Measurements from ENCODE around the gene RAP1GAP2. TPM values are rescaled to one million over a fixed set of nuclear protein-coding genes. Genes with fewer than 3 reads are reported as not detected.

Gene RAP1GAP2
- total RNA-seq, 4 donors from 2014 or later, result 1.5 to 23.1 (median 6.7) TPM

DNA sequence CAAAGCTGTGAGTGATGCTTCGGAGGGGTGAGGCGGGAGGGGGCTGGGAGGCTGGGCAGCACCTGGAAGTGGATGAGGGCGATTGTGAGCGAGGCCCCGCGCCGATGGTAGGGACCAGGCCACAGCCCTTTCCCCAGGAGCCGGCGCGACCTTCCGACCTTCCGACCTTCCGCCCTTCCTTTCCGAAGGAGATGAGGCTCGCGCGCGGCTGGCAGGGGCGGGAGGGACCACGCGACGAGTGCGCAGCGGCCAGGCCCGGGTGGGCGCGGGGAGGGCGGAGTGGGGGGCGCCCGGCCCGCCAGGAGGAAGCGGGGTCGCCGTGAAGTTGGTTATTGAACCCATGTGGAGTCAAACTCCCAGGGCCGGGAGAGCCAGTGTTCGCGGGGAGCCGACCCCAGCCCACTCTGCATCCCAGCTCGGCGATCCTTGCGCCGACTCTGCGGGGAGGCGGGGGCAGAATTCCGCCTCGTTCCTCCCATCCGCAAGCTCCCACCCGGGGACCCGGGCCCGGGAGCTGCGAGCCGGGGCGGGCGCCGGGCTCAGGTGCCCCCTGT is 56.6 kb downstream of the RAP1GAP2 start:
- DNase-seq, result no peak
- intact Hi-C loops (cut with DNase I; ENCODE audit: low total_unique reads), result no loop called here
- H3K4me1 ChIP-seq, result peaks cover 0 to 8% of the 10 kb centered on the region in 2 donors
- peak overlapping the region; percentile 69 to 90 for H3K27ac ChIP-seq
- no peak for TF ChIP-seq POLR2A (IDR thresholded peaks at IDR 0.05)
- TF ChIP-seq, protein P1, sequence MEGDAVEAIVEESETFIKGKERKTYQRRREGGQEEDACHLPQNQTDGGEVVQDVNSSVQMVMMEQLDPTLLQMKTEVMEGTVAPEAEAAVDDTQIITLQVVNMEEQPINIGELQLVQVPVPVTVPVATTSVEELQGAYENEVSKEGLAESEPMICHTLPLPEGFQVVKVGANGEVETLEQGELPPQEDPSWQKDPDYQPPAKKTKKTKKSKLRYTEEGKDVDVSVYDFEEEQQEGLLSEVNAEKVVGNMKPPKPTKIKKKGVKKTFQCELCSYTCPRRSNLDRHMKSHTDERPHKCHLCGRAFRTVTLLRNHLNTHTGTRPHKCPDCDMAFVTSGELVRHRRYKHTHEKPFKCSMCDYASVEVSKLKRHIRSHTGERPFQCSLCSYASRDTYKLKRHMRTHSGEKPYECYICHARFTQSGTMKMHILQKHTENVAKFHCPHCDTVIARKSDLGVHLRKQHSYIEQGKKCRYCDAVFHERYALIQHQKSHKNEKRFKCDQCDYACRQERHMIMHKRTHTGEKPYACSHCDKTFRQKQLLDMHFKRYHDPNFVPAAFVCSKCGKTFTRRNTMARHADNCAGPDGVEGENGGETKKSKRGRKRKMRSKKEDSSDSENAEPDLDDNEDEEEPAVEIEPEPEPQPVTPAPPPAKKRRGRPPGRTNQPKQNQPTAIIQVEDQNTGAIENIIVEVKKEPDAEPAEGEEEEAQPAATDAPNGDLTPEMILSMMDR (IDR thresholded peaks at IDR 0.05), result no peak
- no peaks in the 10 kb centered on the region for H3K27me3 ChIP-seq
- no peaks in the 10 kb centered on the region for H3K36me3 ChIP-seq
- H3K4me3 ChIP-seq, result peak overlapping the region; percentile 17 to 46
- no peaks in the 10 kb centered on the region for H3K9me3 ChIP-seq

DNA sequence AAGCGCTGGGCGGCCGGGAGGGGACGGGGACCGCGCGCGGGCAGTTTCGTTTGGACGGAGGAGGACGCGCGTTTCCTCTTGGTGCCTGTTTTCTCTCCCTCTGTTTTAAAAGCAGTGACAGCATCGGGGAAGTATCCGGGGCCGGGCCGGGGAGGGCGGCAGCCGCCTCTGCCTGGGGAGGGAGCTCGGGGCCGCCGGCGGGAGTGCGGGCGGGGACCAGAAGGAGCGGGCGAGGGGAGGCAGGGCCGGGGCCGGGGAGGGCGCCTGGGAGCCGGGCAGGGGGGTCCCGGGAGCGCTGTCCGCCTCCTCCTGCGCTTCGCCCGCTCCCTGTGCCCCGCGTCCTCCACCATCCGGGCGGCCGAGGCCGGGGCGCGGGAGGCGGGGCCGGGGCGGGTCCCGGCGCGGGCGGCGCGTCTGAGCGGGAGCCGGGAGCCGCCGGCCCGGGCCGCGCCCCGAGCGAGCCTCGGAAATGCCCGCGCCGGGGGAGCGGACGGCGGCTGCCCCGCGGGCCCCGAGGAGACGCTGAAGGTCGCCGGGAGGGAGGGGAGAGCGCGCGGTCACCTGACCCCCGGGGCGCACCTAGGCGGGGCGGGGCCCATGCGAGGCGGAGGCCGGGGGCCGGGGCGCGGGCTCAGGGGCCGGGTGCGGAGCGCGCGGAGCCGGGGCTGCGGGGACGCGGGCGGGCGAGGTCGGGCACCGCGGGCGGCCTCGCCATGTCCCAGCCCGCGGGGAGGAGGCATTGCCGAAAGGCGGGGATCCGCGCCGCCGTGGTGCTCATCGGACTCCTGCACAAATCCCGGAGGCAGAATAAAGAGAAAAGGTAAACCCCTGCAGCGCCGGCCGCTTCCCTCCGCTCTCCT is 57.3 kb downstream of the RAP1GAP2 start:
- Histone ChIP-seq H3K27ac (peak overlapping the region; percentile 69 to 90), H3K4me1 (peaks cover 0 to 8% of the 10 kb centered on the region in 2 donors), H3K4me3 (peak overlapping the region; percentile 17 to 46), H3K9me3 (no peaks in the 10 kb centered on the region), H3K27me3 (no peaks in the 10 kb centered on the region), H3K36me3 (no peaks in the 10 kb centered on the region)
- peak; percentile 51 to 61 for DNase-seq
- intact Hi-C loops (cut with DNase I; ENCODE audit: low total_unique reads), result no loop called here
- TF ChIP-seq, protein P1 (IDR thresholded peaks at IDR 0.05), result no peak
- peak in 1 of 2 donors; percentile 58 for TF ChIP-seq POLR2A (IDR thresholded peaks at IDR 0.05)

DNA sequence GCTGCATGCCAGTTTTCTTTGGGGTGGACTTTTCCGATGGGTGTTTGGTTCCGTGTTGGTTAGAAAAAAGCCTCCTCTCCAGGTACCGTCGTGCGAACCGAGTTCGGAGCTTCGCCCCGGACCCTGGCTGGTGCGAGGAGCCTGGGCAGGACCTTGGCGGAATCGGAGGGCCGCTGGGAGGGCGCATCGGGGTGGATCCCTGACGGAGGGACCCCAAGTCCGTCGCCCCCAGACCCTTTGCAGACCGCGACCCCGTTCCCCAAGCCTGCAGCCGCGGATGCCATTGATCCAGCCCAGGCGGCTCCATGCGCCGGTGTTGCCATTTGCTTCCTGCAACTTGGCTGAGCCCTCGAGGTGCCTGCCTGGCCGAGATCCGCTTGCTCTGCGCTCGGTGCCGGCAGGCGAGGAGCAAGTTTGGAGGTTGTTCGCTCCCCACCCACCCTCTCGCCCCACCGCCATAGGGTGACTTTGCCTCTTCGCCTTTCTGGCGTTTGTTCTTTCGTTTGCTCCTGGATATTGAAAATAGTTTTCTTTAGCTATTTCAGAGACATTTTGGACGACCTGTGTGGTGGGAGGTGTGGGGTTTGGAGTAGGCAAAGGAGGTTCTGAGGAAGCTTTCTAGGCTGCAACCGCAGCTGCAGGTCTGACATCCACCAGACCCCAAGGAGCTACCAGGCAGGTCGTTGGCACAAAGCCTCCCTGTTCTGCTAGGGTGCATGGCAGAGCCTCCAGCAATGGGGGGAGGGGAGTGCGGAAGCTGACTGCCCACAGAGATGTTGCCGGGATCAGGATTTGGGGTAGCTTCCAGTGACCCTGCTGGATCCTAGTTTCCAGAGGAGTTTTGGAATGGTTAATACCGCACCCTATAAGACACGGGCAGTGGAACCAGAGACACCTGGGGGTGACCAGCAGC is 58.2 kb downstream of the RAP1GAP2 start:
- intact Hi-C loops (cut with DNase I; ENCODE audit: low total_unique reads), result no loop called here
- H3K27me3 ChIP-seq, result no peaks in the 10 kb centered on the region

DNA sequence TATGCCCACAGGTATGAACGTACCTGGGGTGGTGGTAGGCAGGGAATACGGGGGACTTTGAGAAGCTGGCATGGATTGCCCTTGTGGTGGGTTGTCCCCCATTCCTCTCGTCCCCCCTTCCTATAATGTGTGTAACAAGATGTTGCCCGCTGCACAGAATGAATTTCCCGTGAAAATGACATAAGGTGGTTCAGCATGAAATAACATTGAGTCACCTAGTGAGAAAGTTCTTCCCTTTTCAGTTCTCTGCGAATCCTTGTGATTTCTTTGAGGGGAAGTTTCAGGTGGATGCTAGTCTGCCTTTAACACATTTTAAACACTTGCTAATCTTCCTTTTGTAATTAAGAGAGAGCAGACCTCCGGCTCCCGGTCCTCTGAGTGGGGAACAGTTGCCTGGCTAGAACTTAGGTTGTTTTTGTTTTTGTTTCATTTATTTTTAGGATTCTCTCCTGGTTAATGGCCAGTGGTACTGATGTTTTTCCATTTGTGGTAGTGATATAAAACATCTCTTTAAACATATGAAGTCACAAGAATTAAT is 58.9 kb downstream of the RAP1GAP2 start:
- no peak for DNase-seq
- no peak for TF ChIP-seq POLR2A (IDR thresholded peaks at IDR 0.05)
- TF ChIP-seq, protein P1 (IDR thresholded peaks at IDR 0.05), result no peak
- intact Hi-C loops (cut with DNase I; ENCODE audit: low total_unique reads), result no loop called here
- Histone ChIP-seq H3K27me3 (no peaks in the 10 kb centered on the region), H3K9me3 (no peaks in the 10 kb centered on the region), H3K4me3 (no peak overlapping the region), H3K36me3 (no peaks in the 10 kb centered on the region), H3K27ac (no peak overlapping the region), H3K4me1 (peaks cover 0 to 8% of the 10 kb centered on the region in 2 donors)

More for the DNA sequence above, 58.2 kb downstream of the RAP1GAP2 start:
- DNase-seq, result peak in 1 of 2 donors; percentile 25
- H3K4me1 ChIP-seq, result peaks cover 0 to 8% of the 10 kb centered on the region in 2 donors
- TF ChIP-seq POLR2A (IDR thresholded peaks at IDR 0.05), result no peak
- TF ChIP-seq, protein P1 (IDR thresholded peaks at IDR 0.05), result no peak
- H3K4me3 ChIP-seq, result peak overlapping the region; percentile 17 to 46
- peak overlapping the region in 1 of 2 donors; percentile 90 for H3K27ac ChIP-seq
- H3K36me3 ChIP-seq, result no peaks in the 10 kb centered on the region
- H3K9me3 ChIP-seq, result no peaks in the 10 kb centered on the region

All from uterus (tissue), 4 donors.